H1 (cell line): Measurements from ENCODE around the gene CC2D1A. TPM values are rescaled to one million over a fixed set of nuclear protein-coding genes. Genes with fewer than 3 reads are reported as not detected.

Experiments
- ASH2L ChIP-seq: fragments of 200-600, 300-600 bp; sonication (generic); IDR thresholded peaks from one replicate; pipeline ENCODE4 v1.7.1; 2017; ENCODE audit warnings: low read length
- BCL11A ChIP-seq, 2 experiments: IDR thresholded peaks; one replicate each; pipeline ENCODE4 v1.6.1; 2011; ENCODE audit warnings: low read depth in 2 of 2, low read length in 2 of 2, mild to moderate bottlenecking in 2 of 2
- CBX5 ChIP-seq: fragments of 300-800, 300-1000 bp; sonication (generic); IDR thresholded peaks from 2 replicates; pipeline ENCODE4 v1.7.1; 2016; ENCODE audit warnings: antibody characterized with exemption, low read length, low read depth
- CTBP2 ChIP-seq: IDR thresholded peaks from 2 replicates; pipeline ENCODE4 v1.7.0; 2011; ENCODE audit warnings: borderline replicate concordance, mild to moderate bottlenecking, moderate library complexity, mixed read lengths, low read length; ENCODE audit not compliant: insufficient read depth, insufficient read length
- EGR1 ChIP-seq: IDR thresholded peaks from 2 replicates; pipeline ENCODE4 v1.6.1; 2011; ENCODE audit warnings: low read depth, low read length, borderline replicate concordance
- MAX ChIP-seq: IDR thresholded peaks from 2 replicates; pipeline ENCODE4 v1.6.1; 2012; ENCODE audit warnings: inconsistent platforms
- RXRA ChIP-seq: IDR thresholded peaks from 2 replicates; pipeline ENCODE4 v1.6.1; 2011; ENCODE audit warnings: low read depth, mild to moderate bottlenecking, low read length, moderate library complexity; ENCODE audit not compliant: insufficient read depth
- SIN3A ChIP-seq, 2 experiments: IDR thresholded peaks in 1 of 2; conservative IDR thresholded peaks in 1 of 2; 2 replicates each; pipeline ENCODE4 v1.6.1; 2011 to 2012; ENCODE audit warnings: low read length in 2 of 2, improper control_type of control experiment in 1 of 2, low read depth in 1 of 2, mild to moderate bottlenecking in 1 of 2
- polyA plus RNA-seq, 7 experiments: library from polyadenylated mRNA; depleted of rRNA in 3 of 7; stranded (reverse) in 5 of 7; unstranded in 2 of 7; fragments of >200 nt in 5 of 7; fragments of 200-250 nt in 2 of 7; gene quantifications; 1 replicate in 5 of 7; 2 replicates in 1 of 7; 4 replicates in 1 of 7; pipeline versions ENCODE4 v1.2.1 to v1.2.3, GENCODE V29; 2011 to 2013; ENCODE audit warnings: missing spikeins in 2 of 7, mixed read lengths in 2 of 7
- total RNA-seq: library from RNA; stranded (reverse); fragmentation: NEBNext Ultra II Directional; extraction: Animal tissue kit (Norgen Biotek cat#: 25700); gene quantifications from 2 replicates; pipeline ENCODE4 v1.2.1, GENCODE V29; 2021

Gene CC2D1A
- total and polyA plus RNA-seq, 2 of the 8 experiments (the other 6 are each of a cell fraction or from before 2014, with no cell fraction given) = 12.5 to 33.0 TPM

DNA sequence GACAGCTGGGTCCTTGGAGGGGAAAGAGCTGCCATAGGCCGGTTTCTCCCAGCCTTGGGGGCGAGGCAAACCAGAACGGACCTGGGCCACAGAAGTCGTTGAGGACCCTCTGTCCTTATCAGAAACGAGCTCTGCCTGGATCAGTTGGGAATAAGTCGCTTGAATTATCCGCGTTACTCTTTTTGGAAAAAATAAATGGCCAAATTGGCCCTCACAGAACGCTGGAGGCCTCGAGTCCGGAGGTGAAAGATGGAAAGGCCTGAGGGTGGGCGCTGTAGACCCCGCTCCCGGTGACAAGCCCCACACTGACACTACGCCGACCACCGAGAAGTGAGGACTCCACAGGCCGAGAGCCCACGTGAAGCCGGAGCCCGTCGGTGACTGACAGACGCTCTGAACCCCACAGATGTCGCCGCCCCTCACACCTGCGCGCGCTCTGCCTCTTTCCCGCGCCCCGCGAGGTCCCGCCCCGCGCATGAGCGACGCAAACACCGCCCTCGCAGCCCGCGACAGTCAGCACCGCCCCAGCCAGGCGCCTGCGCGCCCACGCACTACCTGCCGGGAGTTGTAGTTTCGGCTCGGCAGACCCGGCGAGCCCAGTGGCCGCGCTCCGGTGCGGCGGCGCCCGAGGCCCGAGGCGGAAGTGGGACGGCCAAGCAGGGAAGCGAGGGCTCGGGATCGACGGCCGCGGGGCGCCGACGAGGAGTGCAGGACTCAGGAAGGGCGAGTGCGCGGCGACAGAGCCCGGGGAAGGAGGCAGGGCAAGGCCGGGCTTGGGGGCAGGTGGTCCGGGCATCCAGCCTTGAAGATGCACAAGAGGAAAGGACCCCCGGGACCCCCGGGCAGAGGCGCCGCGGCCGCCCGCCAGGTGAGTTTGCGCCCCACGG, at the start of gene CC2D1A, which contains the start of gene BRME1 (continued):
- TF ChIP-seq RXRA (no peak), SIN3A (conservative IDR thresholded peaks at IDR 0.05 in 1 of 2, IDR thresholded peaks at IDR 0.05 in 1 of 2; ENCODE audit: low read depth in 1 of 2, low read length in 2 of 2) (peak in 1 of 2 experiments; percentile 68; a peak in 2 of 4 replicates), CBX5 (no peak), EGR1 (peak; percentile 57; the same call in 1 of the 2 replicates), BCL11A (IDR thresholded peaks at IDR 0.05; ENCODE audit: low read depth in 2 of 2, low read length in 2 of 2) (no peak), MAX (peak; percentile 97), CTBP2 (no peak), ASH2L (peak; percentile 63)
- TF ChIP-seq, all 59 proteins: peak for 22
